Activated T-cell treated with anti-CD3 and anti-CD28 coated beads, Interleukin-2, amount 50 U/mL, for 72 hours (primary cell): Measurements from ENCODE around the gene PDXP. TPM values are rescaled to one million over a fixed set of nuclear protein-coding genes. Genes with fewer than 3 reads are reported as not detected.
A peak's percentile ranks its signal among the peaks of the same experiment; 100 is the strongest.

ENCODE experiments used
- ATAC-seq, 2 donors: fragments of 150-1000 bp; cut with Tn5 transposase; replicated peaks in 1 of 2; 2 replicates each; pipeline ENCODE4 v1.10.0; 2021; ENCODE audit warnings: moderate library complexity in 2 of 2, mild to moderate bottlenecking in 1 of 2
- DNase-seq, 2 donors: peaks; one replicate each; pipeline ENCODE4 v3.0.0; 2021 to 2022; ENCODE audit warnings: mixed read lengths in 1 of 2
- H3K27ac Mint-ChIP-seq: one replicate; pipeline ENCODE4 v1.8.0; 2022; ENCODE audit warnings: mild to moderate bottlenecking, moderate library complexity, mixed read lengths
- H3K27me3 Mint-ChIP-seq: one replicate; pipeline ENCODE4 v1.8.0; 2022; ENCODE audit warnings: low read depth, mixed read lengths
- H3K36me3 Mint-ChIP-seq, 2 donors: one replicate each; pipeline ENCODE4 v1.8.0; 2022; ENCODE audit warnings: mixed read lengths in 2 of 2, mild to moderate bottlenecking in 1 of 2; ENCODE audit not compliant: insufficient read depth in 2 of 2
- H3K4me1 Mint-ChIP-seq: one replicate; pipeline ENCODE4 v1.8.0; 2022; ENCODE audit warnings: low read depth, mixed read lengths
- H3K4me3 Mint-ChIP-seq, 2 donors: one replicate each; pipeline ENCODE4 v1.8.0; 2022; ENCODE audit warnings: mild to moderate bottlenecking in 2 of 2, mixed read lengths in 2 of 2, moderate library complexity in 2 of 2
- H3K9me3 Mint-ChIP-seq, 2 donors: one replicate each; pipeline ENCODE4 v1.8.0; 2022; ENCODE audit warnings: mixed read lengths in 2 of 2
- total RNA-seq, 2 donors: library from RNA; stranded (reverse); gene quantifications; one replicate each; pipeline ENCODE4 v1.2.3, GENCODE V29; 2022

The PDXP gene
- total RNA-seq, 2 donors from 2014 or later = 14.8 to 17.2 TPM

GRCh38 chr22:37659897-37660708, 1.6 kb downstream of the PDXP start:
- H3K9me3 Mint-ChIP-seq = no peaks in the 10 kb centered on the region
- ATAC-seq (no peak), DNase-seq (no peak)
- H3K27ac Mint-ChIP-seq = peak overlapping the region; percentile 76
- H3K27me3 Mint-ChIP-seq = no peaks in the 10 kb centered on the region
- peaks cover 0 to 2% of the 10 kb centered on the region in 2 donors for H3K36me3 Mint-ChIP-seq
- H3K4me3 Mint-ChIP-seq = peak overlapping the region; percentile 89 to 91
- H3K4me1 Mint-ChIP-seq = peaks cover 43% of the 10 kb centered on the region

- Mint-ChIP-seq H3K4me3 (peak overlapping the region; percentile 89 to 91), H3K4me1 (peaks cover 43% of the 10 kb centered on the region), H3K27me3 (no peaks in the 10 kb centered on the region), H3K27ac (no peak overlapping the region), H3K9me3 (no peaks in the 10 kb centered on the region), H3K36me3 (peaks cover 0 to 2% of the 10 kb centered on the region in 2 donors)
- ATAC-seq (no peak), DNase-seq (no peak)
These were observed 2.2 kb downstream of the PDXP start for GRCh38 chr22:37660709-37661045.

GRCh38 chr22:37661160-37661924, 2.8 kb downstream of the PDXP start:
- peak overlapping the region; percentile 89 to 91 for H3K4me3 Mint-ChIP-seq

GRCh38 chr22:37662039-37662438, 3.5 kb downstream of the PDXP start:
- no peak for DNase-seq
- no peak overlapping the region for H3K4me3 Mint-ChIP-seq
- no peak overlapping the region for H3K27ac Mint-ChIP-seq
- H3K27me3 Mint-ChIP-seq = no peaks in the 10 kb centered on the region
- peaks cover 0 to 4% of the 10 kb centered on the region in 2 donors for H3K36me3 Mint-ChIP-seq
- ATAC-seq = no peak
- no peaks in the 10 kb centered on the region for H3K9me3 Mint-ChIP-seq
- H3K4me1 Mint-ChIP-seq = peaks cover 43% of the 10 kb centered on the region

More at GRCh38 chr22:37661160-37661924, 2.8 kb downstream of the PDXP start:
- DNase-seq = peak in 1 of 2 donors; percentile 30
- peaks cover 43% of the 10 kb centered on the region for H3K4me1 Mint-ChIP-seq
- no peak for ATAC-seq
- peaks cover 0 to 2% of the 10 kb centered on the region in 2 donors for H3K36me3 Mint-ChIP-seq
- no peaks in the 10 kb centered on the region for H3K9me3 Mint-ChIP-seq
- no peaks in the 10 kb centered on the region for H3K27me3 Mint-ChIP-seq
- no peak overlapping the region for H3K27ac Mint-ChIP-seq

GRCh38 chr22:37663521-37664140, 5.1 kb downstream of the PDXP start:
- DNase-seq (no peak), ATAC-seq (no peak)
- Mint-ChIP-seq H3K27me3 (no peaks in the 10 kb centered on the region), H3K36me3 (peaks cover 0 to 4% of the 10 kb centered on the region in 2 donors), H3K27ac (no peak overlapping the region), H3K9me3 (no peaks in the 10 kb centered on the region), H3K4me1 (peaks cover 34% of the 10 kb centered on the region), H3K4me3 (no peak overlapping the region)

GRCh38 chr22:37664249-37665101, 6.0 kb downstream of the PDXP start:
- peaks cover 32% of the 10 kb centered on the region for H3K4me1 Mint-ChIP-seq
- DNase-seq (no peak), ATAC-seq (no peak)
- H3K27ac Mint-ChIP-seq = no peak overlapping the region
- no peaks in the 10 kb centered on the region for H3K27me3 Mint-ChIP-seq
- no peak overlapping the region for H3K4me3 Mint-ChIP-seq
- peaks cover 0 to 4% of the 10 kb centered on the region in 2 donors for H3K36me3 Mint-ChIP-seq
- no peaks in the 10 kb centered on the region for H3K9me3 Mint-ChIP-seq

- Mint-ChIP-seq H3K36me3 (peaks cover 0 to 4% of the 10 kb centered on the region in 2 donors), H3K4me1 (peaks cover 26% of the 10 kb centered on the region), H3K27ac (no peak overlapping the region), H3K4me3 (no peak overlapping the region), H3K9me3 (no peaks in the 10 kb centered on the region), H3K27me3 (no peaks in the 10 kb centered on the region)
- no peak for ATAC-seq
- DNase-seq = no peak
These were observed 7.0 kb downstream of the PDXP start for GRCh38 chr22:37665487-37665886.

- H3K4me3 Mint-ChIP-seq = no peak overlapping the region
- peak; percentile 23 to 44 for ATAC-seq
- no peak overlapping the region for H3K27ac Mint-ChIP-seq
These were observed 11.1 kb downstream of the PDXP start for GRCh38 chr22:37669586-37669985.

GRCh38 chr22:37672206-37672919, 13.8 kb downstream of the PDXP start:
- Mint-ChIP-seq H3K27ac (no peak overlapping the region), H3K4me3 (peak overlapping the region; percentile 9 to 57), H3K27me3 (no peaks in the 10 kb centered on the region), H3K36me3 (no peaks in the 10 kb centered on the region), H3K9me3 (no peaks in the 10 kb centered on the region), H3K4me1 (peaks cover 54% of the 10 kb centered on the region)
- DNase-seq (no peak), ATAC-seq (no peak)

More at GRCh38 chr22:37669586-37669985, 11.1 kb downstream of the PDXP start:
- Mint-ChIP-seq H3K36me3 (peaks cover 0 to 2% of the 10 kb centered on the region in 2 donors), H3K9me3 (no peaks in the 10 kb centered on the region), H3K27me3 (no peaks in the 10 kb centered on the region), H3K4me1 (peaks cover 32% of the 10 kb centered on the region)
- DNase-seq = no peak

GRCh38 chr22:37672920-37673455, 14.5 kb downstream of the PDXP start:
- peaks cover 59% of the 10 kb centered on the region for H3K4me1 Mint-ChIP-seq
- no peaks in the 10 kb centered on the region for H3K9me3 Mint-ChIP-seq
- H3K27me3 Mint-ChIP-seq = no peaks in the 10 kb centered on the region
- H3K27ac Mint-ChIP-seq = no peak overlapping the region
- H3K36me3 Mint-ChIP-seq = no peaks in the 10 kb centered on the region
- ATAC-seq (no peak), DNase-seq (peak in 1 of 2 donors; percentile 15)
- H3K4me3 Mint-ChIP-seq = peak overlapping the region; percentile 9 to 57

- no peak for ATAC-seq
- Mint-ChIP-seq H3K4me1 (peaks cover 63% of the 10 kb centered on the region), H3K27ac (no peak overlapping the region), H3K36me3 (no peaks in the 10 kb centered on the region), H3K9me3 (no peaks in the 10 kb centered on the region), H3K4me3 (peak overlapping the region; percentile 58 to 70), H3K27me3 (no peaks in the 10 kb centered on the region)
- no peak for DNase-seq
These were observed 15.7 kb downstream of the PDXP start for GRCh38 chr22:37674248-37674647.
